CD14-positive monocyte (primary cell): ENCODE measurements around the gene CAMK1. TPM values are rescaled to one million over a fixed set of nuclear protein-coding genes. Genes with fewer than 3 reads are reported as not detected.

Experiments used
- DNase-seq, 3 donors: peaks; one replicate each; pipeline ENCODE4 v3.0.0-alpha.2; 2011 to 2022
- H2AFZ ChIP-seq: 2 replicates; pipeline ENCODE4 v1.6.0; 2012; ENCODE audit warnings: mild to moderate bottlenecking, low read depth, low read length, inconsistent platforms; ENCODE audit not compliant: insufficient read depth, poor library complexity, severe bottlenecking
- H3K27ac ChIP-seq, 2 donors: 1 replicate in 1 of 2; 2 replicates in 1 of 2; pipeline ENCODE4 v1.5.1; 2012 to 2013; ENCODE audit warnings: low read length in 2 of 2, control low read depth in 1 of 2, inconsistent platforms in 1 of 2, low read depth in 1 of 2, mild to moderate bottlenecking in 1 of 2
- H3K27me3 ChIP-seq, 2 donors: one replicate each; pipeline versions ENCODE4 v1.6.0 to v1.6.1; 2011 to 2013; ENCODE audit warnings: low read length in 2 of 2; ENCODE audit not compliant: control insufficient read depth in 2 of 2, insufficient read depth in 2 of 2
- H3K36me3 ChIP-seq, 2 donors: replicated peaks in 1 of 2; 1 replicate in 1 of 2; 2 replicates in 1 of 2; pipeline versions ENCODE4 v1.5.1 to v1.6.1; 2012 to 2013; ENCODE audit warnings: low read length in 2 of 2, control low read depth in 1 of 2, inconsistent platforms in 1 of 2, mild to moderate bottlenecking in 1 of 2; ENCODE audit not compliant: insufficient read depth in 2 of 2, control insufficient read depth in 1 of 2
- H3K4me1 ChIP-seq, 2 donors: 1 replicate in 1 of 2; 2 replicates in 1 of 2; pipeline versions ENCODE4 v1.5.1 to v1.6.1; 2012 to 2013; ENCODE audit warnings: low read length in 2 of 2, control low read depth in 1 of 2, inconsistent platforms in 1 of 2, mild to moderate bottlenecking in 1 of 2, moderate library complexity in 1 of 2; ENCODE audit not compliant: insufficient read depth in 2 of 2, control insufficient read depth in 1 of 2
- H3K4me2 ChIP-seq: replicated peaks from 2 replicates; pipeline ENCODE3; 2012; ENCODE audit warnings: low read length, moderate library complexity, mild to moderate bottlenecking; ENCODE audit not compliant: poor library complexity, severe bottlenecking; ENCODE audit errors: extremely low read depth
- H3K4me3 ChIP-seq, 3 experiments: fragments of 200-600 bp in 1 of 3; sonication (generic) in 1 of 3; replicated peaks in 1 of 3; 1 replicate in 2 of 3; 2 replicates in 1 of 3; pipeline ENCODE4 v1.5.1; 2011 to 2013; ENCODE audit warnings: low read length in 3 of 3, mild to moderate bottlenecking in 3 of 3, control low read depth in 2 of 3, low read depth in 2 of 3, inconsistent platforms in 1 of 3, moderate library complexity in 1 of 3
- H3K79me2 ChIP-seq: 2 replicates; pipeline ENCODE4 v1.6.0; 2012; ENCODE audit warnings: mild to moderate bottlenecking, control low read depth, inconsistent platforms, low read length, moderate library complexity; ENCODE audit not compliant: insufficient read depth
- H3K9ac ChIP-seq: 2 replicates; pipeline ENCODE4 v1.6.0; 2017; ENCODE audit warnings: low read length, mild to moderate bottlenecking; ENCODE audit not compliant: insufficient read depth, poor library complexity, severe bottlenecking
- H3K9me3 ChIP-seq, 2 donors: replicated peaks in 1 of 2; 1 replicate in 1 of 2; 2 replicates in 1 of 2; pipeline versions ENCODE4 v1.5.1 to v1.6.1; 2012 to 2013; ENCODE audit warnings: low read length in 2 of 2, control low read depth in 1 of 2; ENCODE audit not compliant: control insufficient read depth in 1 of 2, insufficient read depth in 1 of 2
- H4K20me1 ChIP-seq: 2 replicates; pipeline ENCODE4 v1.6.0; 2012; ENCODE audit warnings: mild to moderate bottlenecking, low read length, control low read depth, moderate library complexity; ENCODE audit not compliant: insufficient read depth
- H3K27ac Mint-ChIP-seq, 7 donors: one replicate each; pipeline ENCODE4 v1.8.0; 2020; ENCODE audit warnings: mild to moderate bottlenecking in 7 of 7, mixed read lengths in 7 of 7, moderate library complexity in 6 of 7, inconsistent platforms in 2 of 7
- H3K27me3 Mint-ChIP-seq, 3 donors: one replicate each; pipeline ENCODE4 v1.8.0; 2021 to 2022; ENCODE audit warnings: low read depth in 3 of 3, mild to moderate bottlenecking in 3 of 3, mixed read lengths in 3 of 3, moderate library complexity in 3 of 3, inconsistent platforms in 1 of 3
- H3K36me3 Mint-ChIP-seq, 2 donors: one replicate each; pipeline ENCODE4 v1.8.0; 2020; ENCODE audit warnings: mixed read lengths in 2 of 2, inconsistent platforms in 1 of 2, mild to moderate bottlenecking in 1 of 2
- H3K4me1 Mint-ChIP-seq: one replicate; pipeline ENCODE4 v1.8.0; 2020; ENCODE audit warnings: mild to moderate bottlenecking, mixed read lengths
- H3K4me3 Mint-ChIP-seq, 2 donors: one replicate each; pipeline ENCODE4 v1.8.0; 2020; ENCODE audit warnings: mild to moderate bottlenecking in 2 of 2, mixed read lengths in 2 of 2, moderate library complexity in 1 of 2
- H3K9me3 Mint-ChIP-seq, 7 donors: one replicate each; pipeline ENCODE4 v1.8.0; 2020 to 2022; ENCODE audit warnings: mixed read lengths in 7 of 7, mild to moderate bottlenecking in 6 of 7, moderate library complexity in 6 of 7, inconsistent platforms in 2 of 7
- WGBS: methylation state at CpG from one replicate; pipeline ENCODE4 v1.1.5; 2013; ENCODE audit warnings: missing lambda C conversion rate; ENCODE audit not compliant: insufficient coverage; 5-methylcytosine and 5-hydroxymethylcytosine counted together
- intact Hi-C, 2 donors: fragments of 100-400 bp; cut with micrococcal nuclease; formaldehyde crosslinking; loops; one replicate each; pipeline versions ENCODE4 v1.15.0 to v1.15.1; 2023
- polyA plus RNA-seq, 3 donors: library from polyadenylated mRNA; depleted of rRNA in 1 of 3; unstranded in 2 of 3; stranded (reverse) in 1 of 3; fragments of 300-500 nt in 2 of 3; fragments of >200 nt in 1 of 3; fragmentation: Illumina TruSeq in 2 of 3; gene quantifications; 1 replicate in 2 of 3; 2 replicates in 1 of 3; pipeline ENCODE4 v1.2.3, GENCODE V29; 2012 to 2021
- TF ChIP-seq, protein P1 (sequence below): fragments of 200-600 bp; IDR thresholded peaks from one replicate; pipeline ENCODE4 v1.8.0; 2022; ENCODE audit warnings: antibody characterized with exemption, mild to moderate bottlenecking

Gene CAMK1
- polyA plus RNA-seq, 3 donors = 106 to 137 (median 118) TPM

DNA sequence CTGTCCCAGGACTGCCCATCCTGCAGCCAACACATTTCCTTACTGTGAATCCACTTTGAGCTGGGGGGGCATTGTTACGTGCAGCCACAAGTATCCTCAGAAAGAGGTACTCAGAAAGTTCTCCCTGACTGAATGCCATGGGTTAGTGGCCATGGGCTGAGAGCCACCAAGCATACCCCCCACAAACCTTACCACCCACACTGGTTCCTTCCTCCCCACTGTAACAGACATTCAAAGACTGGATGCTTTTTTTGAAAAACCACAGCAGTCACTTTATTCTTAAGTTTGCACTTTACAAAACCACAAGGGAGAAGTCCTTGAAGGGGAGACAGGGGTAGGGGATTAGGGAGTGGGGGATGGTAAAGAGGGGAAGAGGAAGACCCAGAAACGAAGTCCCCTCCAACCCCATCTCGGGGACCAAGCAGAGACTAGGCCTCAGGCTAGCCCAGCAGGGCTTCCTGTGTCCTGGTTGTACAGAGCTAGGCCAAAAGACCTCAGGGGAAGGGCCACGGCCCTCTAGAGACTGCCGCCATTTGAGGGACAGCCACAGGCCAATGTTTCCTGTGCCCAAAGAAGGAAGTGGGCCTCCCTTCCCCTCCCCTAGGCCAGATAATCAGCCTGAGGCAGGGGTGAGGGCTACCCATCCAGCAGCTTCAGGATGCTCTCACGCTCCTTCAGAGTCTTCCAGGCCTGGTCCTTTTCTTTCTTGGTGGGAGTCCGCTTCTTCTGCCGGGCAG lies 10.1 kb upstream of the CAMK1 start:
- Mint-ChIP-seq H3K27me3 (peaks cover 0 to 3% (median 2%) of the 10 kb centered on the region in 3 donors), H3K9me3 (no peaks in the 10 kb centered on the region), H3K27ac (peak overlapping the region; percentile 93 to 99 (median 96)), H3K36me3 (peaks cover 27 to 34% of the 10 kb centered on the region in 2 donors), H3K4me1 (peaks cover 62% of the 10 kb centered on the region), H3K4me3 (peak overlapping the region; percentile 6 to 78)
- peak overlapping the region in 1 of 3 experiments; percentile 47 for H3K4me3 ChIP-seq
- H3K27me3 ChIP-seq = no peaks in the 10 kb centered on the region
- peaks cover 61 to 63% of the 10 kb centered on the region in 2 donors for H3K4me1 ChIP-seq
- H4K20me1 ChIP-seq = no peaks in the 10 kb centered on the region
- H3K36me3 ChIP-seq = peaks cover 13 to 21% of the 10 kb centered on the region in 2 donors
- peaks cover 4% of the 10 kb centered on the region for H3K79me2 ChIP-seq
- peak overlapping the region; percentile 71 for H3K9ac ChIP-seq
- 2% methylated on average over 6 of the region's 8 CpGs for WGBS
- peak overlapping the region; percentile 63 for H3K4me2 ChIP-seq
- H2AFZ ChIP-seq = peak overlapping the region; percentile 96
- H3K9me3 ChIP-seq = no peaks in the 10 kb centered on the region
- H3K27ac ChIP-seq = peak overlapping the region; percentile 80 to 91
- TF ChIP-seq, protein P1, sequence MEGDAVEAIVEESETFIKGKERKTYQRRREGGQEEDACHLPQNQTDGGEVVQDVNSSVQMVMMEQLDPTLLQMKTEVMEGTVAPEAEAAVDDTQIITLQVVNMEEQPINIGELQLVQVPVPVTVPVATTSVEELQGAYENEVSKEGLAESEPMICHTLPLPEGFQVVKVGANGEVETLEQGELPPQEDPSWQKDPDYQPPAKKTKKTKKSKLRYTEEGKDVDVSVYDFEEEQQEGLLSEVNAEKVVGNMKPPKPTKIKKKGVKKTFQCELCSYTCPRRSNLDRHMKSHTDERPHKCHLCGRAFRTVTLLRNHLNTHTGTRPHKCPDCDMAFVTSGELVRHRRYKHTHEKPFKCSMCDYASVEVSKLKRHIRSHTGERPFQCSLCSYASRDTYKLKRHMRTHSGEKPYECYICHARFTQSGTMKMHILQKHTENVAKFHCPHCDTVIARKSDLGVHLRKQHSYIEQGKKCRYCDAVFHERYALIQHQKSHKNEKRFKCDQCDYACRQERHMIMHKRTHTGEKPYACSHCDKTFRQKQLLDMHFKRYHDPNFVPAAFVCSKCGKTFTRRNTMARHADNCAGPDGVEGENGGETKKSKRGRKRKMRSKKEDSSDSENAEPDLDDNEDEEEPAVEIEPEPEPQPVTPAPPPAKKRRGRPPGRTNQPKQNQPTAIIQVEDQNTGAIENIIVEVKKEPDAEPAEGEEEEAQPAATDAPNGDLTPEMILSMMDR = no peak
- peak; percentile 60 to 62 (median 61) for DNase-seq
- intact Hi-C loops = no loop called here

DNA sequence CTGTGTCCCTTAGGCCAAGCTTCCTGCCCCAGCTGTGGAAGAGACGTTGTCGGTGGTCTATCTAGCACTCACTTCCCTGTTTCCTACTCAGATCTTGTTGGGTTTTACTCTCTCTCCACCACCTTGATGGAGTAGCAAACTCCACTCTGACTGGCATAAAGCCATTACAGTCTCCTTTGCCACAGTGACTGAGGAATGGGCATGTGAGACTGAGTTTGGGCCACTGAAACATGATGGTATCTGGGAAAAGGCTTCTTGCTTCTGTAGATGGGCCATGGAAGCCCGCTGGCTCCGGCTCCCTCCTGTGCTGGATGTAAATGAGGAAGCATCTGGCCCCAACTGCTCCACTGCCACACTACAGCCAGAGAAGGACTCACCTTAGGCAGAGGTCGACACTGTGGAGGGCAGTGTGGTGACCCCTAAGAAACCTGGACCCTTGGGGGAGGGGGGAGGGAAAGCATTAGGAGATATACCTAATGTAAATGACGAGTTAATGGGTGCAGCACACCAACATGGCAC lies 9.4 kb upstream of the CAMK1 start:
- Mint-ChIP-seq H3K4me1 (peaks cover 62% of the 10 kb centered on the region), H3K4me3 (peak overlapping the region in 1 of 2 donors; percentile 78), H3K36me3 (peaks cover 22 to 26% of the 10 kb centered on the region in 2 donors), H3K9me3 (no peaks in the 10 kb centered on the region), H3K27ac (peak overlapping the region; percentile 93 to 99 (median 96)), H3K27me3 (peaks cover 0 to 4% (median 2%) of the 10 kb centered on the region in 3 donors)
- 6% methylated on average over 2 of the region's 6 CpGs for WGBS
- intact Hi-C loops = no loop called here
- Histone ChIP-seq H3K27ac (peak overlapping the region; percentile 80 to 91), H3K9me3 (no peaks in the 10 kb centered on the region), H3K9ac (no peak overlapping the region), H3K4me1 (peaks cover 61 to 63% of the 10 kb centered on the region in 2 donors), H3K27me3 (no peaks in the 10 kb centered on the region), H3K4me2 (peak overlapping the region; percentile 63), H3K79me2 (peaks cover 4% of the 10 kb centered on the region), H3K36me3 (peaks cover 6 to 18% of the 10 kb centered on the region in 2 donors), H2AFZ (peak overlapping the region; percentile 96), H3K4me3 (peak overlapping the region in 1 of 3 experiments; percentile 47), H4K20me1 (no peaks in the 10 kb centered on the region)
- TF ChIP-seq, protein P1 = no peak
- peak in 2 of 3 donors; percentile 35 to 49 for DNase-seq
